ENCODE data around the gene TRIM66.

The TRIM66 gene

DNA sequence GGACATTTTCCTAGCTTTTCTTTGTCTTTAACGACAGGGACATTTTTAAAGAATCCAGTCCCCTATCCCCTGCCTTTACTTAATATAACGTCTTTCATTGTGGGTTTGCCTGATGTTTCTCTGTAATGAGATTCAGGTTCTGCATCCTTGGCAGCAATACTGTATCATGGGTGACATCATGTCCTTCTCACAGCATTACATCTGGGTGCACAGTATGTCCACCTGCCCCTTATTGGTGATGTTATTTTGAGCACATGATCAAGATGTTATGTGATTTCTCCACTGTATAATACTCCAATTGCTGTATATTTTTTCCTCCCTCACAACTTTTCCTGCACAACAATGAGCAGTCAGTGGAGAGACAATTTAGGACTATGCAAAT, 78.8 kb downstream of the TRIM66 start:
- peak; percentile 17 for DNase-seq

DNA sequence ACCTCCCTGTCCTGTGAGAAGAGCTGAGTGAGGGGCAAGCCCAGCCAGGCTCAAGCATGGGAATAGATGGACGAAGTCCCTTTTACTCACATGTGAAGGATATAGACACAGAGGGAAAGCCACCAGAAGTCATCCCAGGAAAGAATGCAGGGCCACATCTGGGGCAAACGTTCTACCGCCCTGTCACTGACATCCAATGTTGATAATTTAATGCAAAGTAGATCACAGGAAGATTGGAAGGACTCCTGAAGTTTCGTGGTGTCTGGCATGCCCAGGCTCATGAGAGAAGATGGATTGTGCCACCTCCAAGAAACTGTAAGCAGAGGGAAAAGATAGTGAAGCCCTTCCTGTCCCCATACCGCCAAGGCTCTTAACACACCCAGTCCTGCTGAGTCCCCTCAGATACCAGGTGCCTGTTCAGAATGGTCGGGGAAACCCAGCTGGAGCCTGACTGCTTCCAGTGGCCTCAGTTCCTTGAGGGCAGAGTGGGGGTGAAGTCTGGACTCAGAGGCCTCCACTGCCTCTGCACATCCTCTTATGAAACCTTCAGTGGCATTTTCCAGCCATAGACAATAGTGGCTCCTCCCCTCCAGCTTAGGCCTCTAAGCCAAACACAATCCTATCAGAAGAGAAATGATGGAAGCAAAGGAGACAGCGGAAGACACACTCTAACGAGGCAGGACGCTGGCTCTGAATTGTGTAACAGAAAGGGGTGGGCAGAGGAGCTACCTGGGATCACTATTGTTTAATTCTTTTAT, 80.9 kb downstream of the TRIM66 start:
- DNase-seq = no peak

- no peak for DNase-seq
These were observed 84.0 kb downstream of the TRIM66 start for GRCh38 chr11:8598506-8598905.

DNA sequence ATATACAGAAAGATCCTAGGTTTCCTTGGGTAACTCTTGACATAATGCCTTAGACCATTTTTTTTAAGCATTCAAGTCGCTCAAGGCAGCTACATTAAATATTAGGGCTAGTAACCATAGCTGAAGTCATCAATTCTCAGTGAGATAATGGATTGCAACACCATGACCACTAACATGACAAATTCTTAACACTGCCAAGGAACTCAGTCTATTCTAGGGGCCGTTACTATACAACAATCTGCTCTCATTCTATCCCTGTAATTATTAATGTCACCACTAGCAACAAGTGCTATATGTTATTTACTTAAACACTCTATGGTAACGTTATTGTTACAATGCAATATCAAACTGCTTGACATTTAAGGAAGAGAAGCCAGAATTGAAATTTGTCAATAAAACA, 85.3 kb downstream of the TRIM66 start:
- peak; percentile 68 for DNase-seq

GRCh38 chr11:8596504-8597046, 85.9 kb downstream of the TRIM66 start:
- no peak for DNase-seq

DNA sequence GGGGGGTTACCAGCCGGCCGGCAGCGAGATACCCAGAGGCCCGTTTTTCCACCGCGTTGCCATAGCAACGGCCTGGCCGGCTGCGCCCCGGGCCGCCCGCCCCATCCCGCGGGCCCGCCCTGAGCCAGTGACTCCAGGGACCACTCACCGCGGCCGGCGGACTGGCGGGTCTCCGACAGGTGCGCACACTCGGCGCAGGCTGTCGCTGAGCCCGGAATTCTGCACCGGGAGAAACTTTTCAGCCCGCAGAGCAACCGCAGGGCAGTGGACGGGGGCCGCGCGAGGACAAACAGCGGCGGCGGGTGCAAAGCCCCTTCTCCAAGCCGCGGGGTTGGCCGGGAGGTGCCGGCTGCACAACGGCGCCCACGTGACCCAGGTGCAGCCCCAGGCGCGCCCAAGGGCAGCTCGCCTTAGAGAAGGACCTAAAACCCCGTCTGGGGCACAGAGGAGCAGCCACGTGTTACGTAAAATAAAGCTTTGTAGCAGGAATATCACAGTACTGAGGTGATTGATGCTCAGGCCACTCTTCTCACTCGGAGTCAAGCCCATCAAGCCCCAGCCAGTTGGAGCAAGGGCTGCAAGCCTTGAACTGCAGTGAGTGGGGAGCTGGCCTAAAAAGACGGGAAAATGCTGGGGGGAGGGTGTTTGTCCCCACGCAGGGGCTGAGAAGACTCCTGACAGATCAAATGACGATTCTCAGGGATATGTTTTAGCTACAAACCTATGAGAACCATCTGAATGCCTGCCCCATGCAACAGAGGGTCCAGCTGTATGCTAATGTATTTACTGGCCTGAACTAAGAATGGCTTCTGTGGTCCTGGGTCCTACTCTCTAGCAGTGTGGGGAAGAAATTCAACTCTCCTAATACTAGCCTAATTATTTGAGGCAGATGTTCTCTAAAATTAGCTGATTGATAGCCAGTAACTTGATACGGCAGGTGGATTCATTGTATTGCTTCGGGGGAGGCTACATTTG, 88.2 kb downstream of the TRIM66 start, which contains the start of gene STK33:
Gene STK33 (minus strand): TSS at position 294 of the 975 bp plus-strand sequence. CDS start 119,323 bp downstream, outside the sequence.
- DNase-seq = peak; percentile 42

GRCh38 chr11:8593455-8593854, 89.0 kb downstream of the TRIM66 start:
- DNase-seq = no peak

DNA sequence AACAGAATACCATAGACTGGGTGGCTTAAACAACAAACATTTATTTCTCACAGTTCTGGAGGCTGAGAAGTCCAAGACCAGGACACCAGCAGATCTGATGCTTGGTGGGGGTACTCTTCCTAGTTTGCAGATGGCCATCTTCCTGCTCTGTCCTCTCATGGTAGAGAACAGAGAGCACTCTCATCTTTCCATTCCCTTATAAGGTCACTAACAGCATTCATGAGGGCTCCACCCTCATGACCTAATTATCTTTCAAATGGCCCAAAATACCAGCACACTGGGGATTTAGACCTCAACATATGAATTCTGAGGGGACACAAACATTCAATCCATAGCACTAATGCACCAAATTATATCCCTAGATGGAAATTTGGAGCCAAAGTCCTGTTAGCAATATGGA, 94.5 kb downstream of the TRIM66 start:
- DNase-seq = no peak

- DNase-seq = no peak
These were observed 95.7 kb downstream of the TRIM66 start for GRCh38 chr11:8586805-8587204.

- no peak for DNase-seq
These were observed 96.3 kb downstream of the TRIM66 start for GRCh38 chr11:8586184-8586583.

DNA sequence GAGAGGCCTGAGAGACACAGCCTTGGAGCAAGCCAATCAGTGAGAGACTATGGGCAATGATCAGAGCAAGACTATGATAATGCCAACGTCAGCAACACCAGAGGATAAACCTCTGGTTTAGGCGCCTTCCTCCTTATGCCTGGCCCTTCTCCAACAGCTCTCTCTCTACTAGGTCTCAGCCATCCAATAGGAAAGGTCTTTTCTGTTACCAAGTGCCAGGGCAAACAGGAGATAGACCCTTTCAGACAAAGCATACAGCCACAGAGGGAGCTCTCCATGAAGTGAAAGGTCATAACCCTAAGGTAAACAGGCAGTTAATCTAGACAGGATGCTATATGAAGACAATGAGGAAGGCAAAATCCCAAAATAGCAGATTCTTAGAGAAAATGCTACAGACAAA, 98.0 kb downstream of the TRIM66 start:
- no peak for DNase-seq

GRCh38 chr11:8584082-8584481, 98.4 kb downstream of the TRIM66 start:
- DNase-seq = peak; percentile 64

DNA sequence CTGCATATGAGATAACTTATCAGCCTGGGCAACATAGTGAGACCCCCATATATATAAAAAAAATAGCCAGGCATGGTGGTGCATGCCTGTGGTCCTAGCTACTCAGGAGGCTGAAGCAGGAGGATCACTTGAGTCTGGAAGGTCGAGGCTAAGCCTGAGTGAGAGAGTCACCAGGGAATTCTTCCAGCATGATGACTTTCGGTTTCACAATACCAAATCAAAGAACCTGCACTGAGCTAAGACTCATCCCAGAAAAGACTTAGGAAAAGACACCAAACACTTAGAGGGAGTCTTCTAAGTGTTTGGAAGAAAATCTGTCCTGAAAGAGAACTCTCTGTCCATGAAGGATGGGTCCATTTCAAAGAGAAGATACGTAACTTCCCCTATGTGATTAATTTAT, 101.2 kb downstream of the TRIM66 start:
- no peak for DNase-seq

- peak; percentile 17 for DNase-seq
These were observed 104.5 kb downstream of the TRIM66 start for GRCh38 chr11:8577791-8578581.

GRCh38 chr11:8574798-8575197, 107.7 kb downstream of the TRIM66 start:
- no peak for DNase-seq

- no peak for DNase-seq
These were observed 108.7 kb downstream of the TRIM66 start for GRCh38 chr11:8573777-8574176.

DNA sequence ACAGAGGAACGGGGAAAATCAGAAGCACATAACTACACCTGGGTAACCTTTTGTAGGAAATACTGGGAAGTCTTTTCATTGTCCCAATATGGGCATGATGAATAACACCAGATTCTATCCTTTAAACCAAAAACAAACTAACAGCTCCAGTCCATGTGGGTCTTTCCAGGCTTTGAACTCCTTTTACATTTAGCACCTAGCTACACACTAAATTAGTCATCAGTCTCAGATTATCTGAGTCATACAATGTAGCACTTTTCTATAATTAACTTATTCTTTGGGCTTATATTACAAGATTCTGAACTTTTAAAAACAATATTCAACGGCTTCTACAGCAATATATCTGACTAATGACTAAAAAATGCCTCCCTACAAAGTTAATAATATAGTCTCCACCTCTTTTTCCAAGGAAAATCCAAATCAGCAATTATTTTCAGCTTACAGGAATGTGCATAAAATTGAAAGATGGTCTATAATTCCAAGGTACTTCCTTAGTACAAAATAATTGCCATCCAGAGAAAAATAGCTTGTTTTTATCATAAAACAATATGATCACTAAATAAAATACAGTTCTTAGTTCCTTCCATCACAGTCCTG, 114.8 kb downstream of the TRIM66 start:
- DNase-seq = peak; percentile 67

- DNase-seq = peak; percentile 51
These were observed 115.8 kb downstream of the TRIM66 start for GRCh38 chr11:8566613-8567210.

DNA sequence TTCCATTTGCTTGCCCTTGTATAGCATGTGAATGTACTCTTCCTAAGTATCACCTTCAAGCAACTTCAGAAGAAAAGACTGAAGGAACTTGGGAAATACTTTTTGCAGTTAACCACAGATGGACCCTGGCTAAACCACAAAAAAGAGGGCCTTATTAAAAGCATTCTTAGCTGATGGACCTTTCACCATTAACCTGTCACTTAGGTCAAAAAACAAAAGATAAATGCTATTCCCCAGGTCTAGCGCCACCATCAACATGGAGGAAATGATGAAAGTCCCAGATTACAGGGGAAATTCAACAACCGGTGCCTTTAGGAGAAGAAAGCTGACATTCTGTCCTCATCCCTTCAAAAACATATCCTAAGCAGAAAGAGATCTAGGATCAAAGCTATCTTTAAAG, 117.9 kb downstream of the TRIM66 start:
- DNase-seq = no peak
